Ishikawa (cell line): ENCODE data around the gene COL20A1.

Experiments
- CREB1 ChIP-seq: IDR thresholded peaks from 2 replicates; pipeline ENCODE4 v1.6.1; 2012; ENCODE audit warnings: low read depth
- EGR1 ChIP-seq: IDR thresholded peaks from 2 replicates; pipeline ENCODE4 v1.6.1; 2012
- EP300 ChIP-seq: IDR thresholded peaks from 2 replicates; pipeline ENCODE4 v1.6.1; 2012; ENCODE audit warnings: borderline replicate concordance
- MAX ChIP-seq: IDR thresholded peaks from 2 replicates; pipeline ENCODE4 v1.6.1; 2012
- RAD21 ChIP-seq: IDR thresholded peaks from 2 replicates; pipeline ENCODE4 v1.6.1; 2012; ENCODE audit warnings: low read depth
- REST ChIP-seq: IDR thresholded peaks from 2 replicates; pipeline ENCODE4 v1.6.1; 2012; ENCODE audit warnings: low read depth, mild to moderate bottlenecking
- TAF1 ChIP-seq: IDR thresholded peaks from 2 replicates; pipeline ENCODE4 v1.6.1; 2012; ENCODE audit warnings: low read depth, mild to moderate bottlenecking
- TCF12 ChIP-seq: IDR thresholded peaks from 2 replicates; pipeline ENCODE4 v1.6.1; 2012; ENCODE audit warnings: low read depth
- USF1 ChIP-seq: IDR thresholded peaks from 2 replicates; pipeline ENCODE4 v1.6.1; 2012
- YY1 ChIP-seq: IDR thresholded peaks from 2 replicates; pipeline ENCODE4 v1.6.1; 2012; ENCODE audit warnings: low read depth
- ZBTB7A ChIP-seq: IDR thresholded peaks from 2 replicates; pipeline ENCODE4 v1.6.1; 2012; ENCODE audit warnings: low read depth

GRCh38 chr20:63329331-63330083, 36.5 kb downstream of the COL20A1 start:
- TF ChIP-seq USF1 (no peak), EGR1 (no peak), EP300 (no peak), MAX (no peak), CREB1 (no peak), TAF1 (no peak), REST (no peak), TCF12 (no peak), ZBTB7A (no peak), RAD21 (no peak), YY1 (no peak)
